ENCODE measurements around the gene HIGD1C.

GRCh38 chr12:51012570-51013236 is 60.4 kb downstream of the HIGD1C start:
- TF ChIP-seq CTCF (IDR thresholded peaks at IDR 0.05) (no peak), POLR2A (IDR thresholded peaks at IDR 0.05) (no peak)
